Measurements from ENCODE around the gene MDK.

- TF ChIP-seq CSDC2 (CRISPR knock-in tag; IDR thresholded peaks at IDR 0.05) (no peak), ZFP30 (CRISPR knock-in tag; IDR thresholded peaks at IDR 0.05) (no peak), TSHZ2 (CRISPR knock-in tag; IDR thresholded peaks at IDR 0.05) (no peak), ESRRG (CRISPR knock-in tag; IDR thresholded peaks at IDR 0.05) (no peak)
- TF ChIP-seq, protein P1, sequence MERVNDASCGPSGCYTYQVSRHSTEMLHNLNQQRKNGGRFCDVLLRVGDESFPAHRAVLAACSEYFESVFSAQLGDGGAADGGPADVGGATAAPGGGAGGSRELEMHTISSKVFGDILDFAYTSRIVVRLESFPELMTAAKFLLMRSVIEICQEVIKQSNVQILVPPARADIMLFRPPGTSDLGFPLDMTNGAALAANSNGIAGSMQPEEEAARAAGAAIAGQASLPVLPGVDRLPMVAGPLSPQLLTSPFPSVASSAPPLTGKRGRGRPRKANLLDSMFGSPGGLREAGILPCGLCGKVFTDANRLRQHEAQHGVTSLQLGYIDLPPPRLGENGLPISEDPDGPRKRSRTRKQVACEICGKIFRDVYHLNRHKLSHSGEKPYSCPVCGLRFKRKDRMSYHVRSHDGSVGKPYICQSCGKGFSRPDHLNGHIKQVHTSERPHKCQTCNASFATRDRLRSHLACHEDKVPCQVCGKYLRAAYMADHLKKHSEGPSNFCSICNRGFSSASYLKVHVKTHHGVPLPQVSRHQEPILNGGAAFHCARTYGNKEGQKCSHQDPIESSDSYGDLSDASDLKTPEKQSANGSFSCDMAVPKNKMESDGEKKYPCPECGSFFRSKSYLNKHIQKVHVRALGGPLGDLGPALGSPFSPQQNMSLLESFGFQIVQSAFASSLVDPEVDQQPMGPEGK (CRISPR knock-in tag; IDR thresholded peaks at IDR 0.05; ENCODE audit: borderline replicate concordance) = no peak
These were observed 9.7 kb downstream of the MDK start for GRCh38 chr11:46391186-46391577.
